DND-41 (cell line): ENCODE data around the gene ALDH2.

Experiments
- EZH2 ChIP-seq: IDR thresholded peaks from 3 replicates; pipeline ENCODE4 v1.6.1; 2012; ENCODE audit warnings: borderline replicate concordance, low read depth, mild to moderate bottlenecking, moderate library complexity, low read length, inconsistent platforms; ENCODE audit not compliant: severe bottlenecking
- TF ChIP-seq, protein P1 (sequence below): IDR thresholded peaks from 2 replicates; pipeline ENCODE4 v1.5.1; 2012; ENCODE audit warnings: borderline replicate concordance, low read length, moderate library complexity, mild to moderate bottlenecking; ENCODE audit not compliant: poor library complexity, severe bottlenecking; ENCODE audit errors: extremely low read depth

DNA sequence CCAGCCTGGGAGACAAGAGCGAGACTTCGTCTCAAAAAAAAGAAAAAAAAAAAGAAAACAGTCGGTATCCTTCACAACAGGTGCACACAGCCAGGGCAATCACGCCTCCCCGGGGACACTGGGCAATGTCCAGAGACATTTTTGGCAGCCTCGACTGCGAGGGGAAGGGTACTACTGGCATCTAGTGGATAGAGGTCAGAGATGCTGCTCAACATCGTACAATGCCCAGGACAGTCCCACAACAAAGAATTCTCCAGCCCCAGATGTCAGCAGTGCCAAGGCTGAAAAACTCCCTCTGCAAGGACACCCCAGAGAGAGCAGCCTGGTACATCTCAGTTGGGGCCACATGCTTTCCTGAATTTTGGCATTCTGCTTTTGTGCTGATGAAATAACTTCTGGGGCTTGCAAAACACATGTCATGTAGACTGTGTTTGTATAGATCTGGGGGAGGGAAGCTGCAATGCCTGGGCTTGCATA, 21.5 kb downstream of the ALDH2 start:
- TF ChIP-seq, protein P1, sequence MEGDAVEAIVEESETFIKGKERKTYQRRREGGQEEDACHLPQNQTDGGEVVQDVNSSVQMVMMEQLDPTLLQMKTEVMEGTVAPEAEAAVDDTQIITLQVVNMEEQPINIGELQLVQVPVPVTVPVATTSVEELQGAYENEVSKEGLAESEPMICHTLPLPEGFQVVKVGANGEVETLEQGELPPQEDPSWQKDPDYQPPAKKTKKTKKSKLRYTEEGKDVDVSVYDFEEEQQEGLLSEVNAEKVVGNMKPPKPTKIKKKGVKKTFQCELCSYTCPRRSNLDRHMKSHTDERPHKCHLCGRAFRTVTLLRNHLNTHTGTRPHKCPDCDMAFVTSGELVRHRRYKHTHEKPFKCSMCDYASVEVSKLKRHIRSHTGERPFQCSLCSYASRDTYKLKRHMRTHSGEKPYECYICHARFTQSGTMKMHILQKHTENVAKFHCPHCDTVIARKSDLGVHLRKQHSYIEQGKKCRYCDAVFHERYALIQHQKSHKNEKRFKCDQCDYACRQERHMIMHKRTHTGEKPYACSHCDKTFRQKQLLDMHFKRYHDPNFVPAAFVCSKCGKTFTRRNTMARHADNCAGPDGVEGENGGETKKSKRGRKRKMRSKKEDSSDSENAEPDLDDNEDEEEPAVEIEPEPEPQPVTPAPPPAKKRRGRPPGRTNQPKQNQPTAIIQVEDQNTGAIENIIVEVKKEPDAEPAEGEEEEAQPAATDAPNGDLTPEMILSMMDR, result peak; percentile 28
- no peak for TF ChIP-seq EZH2
